K562 (cell line): ENCODE data around the gene FKBP9. TPM values are rescaled to one million over a fixed set of nuclear protein-coding genes. Genes with fewer than 3 reads are reported as not detected.

Source experiments
- GTF2E2 ChIP-seq: fragments of 200-800 bp; sonication (Bioruptor generic); IDR thresholded peaks from 2 replicates; pipeline ENCODE4 v1.6.1; 2016; ENCODE audit warnings: missing genetic modification characterization, missing compliant biosample characterization
- HES1 ChIP-seq: fragments of 450-650 bp; IDR thresholded peaks from 2 replicates; pipeline ENCODE4 v1.6.1; 2016; ENCODE audit warnings: low read depth, mild to moderate bottlenecking, moderate library complexity
- KDM2B ChIP-seq: fragments of 250-450 bp; sonication (Bioruptor Pico); IDR thresholded peaks from 2 replicates; pipeline ENCODE4 v1.8.0; 2021; ENCODE audit warnings: mild to moderate bottlenecking, moderate library complexity
- KDM5B ChIP-seq: fragments of 200-600 bp; sonication (generic); IDR thresholded peaks from 2 replicates; pipeline ENCODE4 v1.6.1; 2012; ENCODE audit warnings: low read depth, mild to moderate bottlenecking, moderate library complexity, low read length, control low read depth, inconsistent platforms; ENCODE audit not compliant: insufficient replicate concordance
- MCM2 ChIP-seq: fragments of 450-650 bp; IDR thresholded peaks from 2 replicates; pipeline ENCODE4 v1.6.1; 2017; ENCODE audit warnings: low read depth, mild to moderate bottlenecking
- MGA ChIP-seq: fragments of 450-650 bp; IDR thresholded peaks from 2 replicates; pipeline ENCODE4 v1.6.1; 2016; ENCODE audit warnings: mild to moderate bottlenecking, moderate library complexity
- PHF8 ChIP-seq: fragments of 200-600 bp; sonication (generic); IDR thresholded peaks from 2 replicates; pipeline ENCODE4 v1.6.1; 2012; ENCODE audit warnings: mixed run types, mild to moderate bottlenecking, inconsistent platforms, low read length, moderate library complexity, borderline replicate concordance
- RUNX1 ChIP-seq: sonication (generic); IDR thresholded peaks from 2 replicates; pipeline ENCODE4 v1.6.1; 2016; ENCODE audit warnings: antibody characterized with exemption, low read depth
- SNIP1 ChIP-seq: fragments of 450-650 bp; IDR thresholded peaks from 2 replicates; pipeline ENCODE4 v1.7.1; 2017; ENCODE audit warnings: low read depth, mild to moderate bottlenecking
- TGIF2 ChIP-seq: sonication (generic); formaldehyde crosslinking; IDR thresholded peaks from 2 replicates; pipeline ENCODE4 v1.8.1; 2022; ENCODE audit warnings: mild to moderate bottlenecking, missing genetic modification reagents, moderate library complexity
- THAP7 ChIP-seq: fragments of 250-450 bp; sonication (Bioruptor Pico); IDR thresholded peaks from 2 replicates; pipeline ENCODE4 v1.5.0; 2021
- YY1 ChIP-seq, 3 experiments: IDR thresholded peaks; 2 replicates each; pipeline ENCODE4 v1.6.1; 2011; ENCODE audit warnings: low read length in 2 of 3, mild to moderate bottlenecking in 2 of 3, moderate library complexity in 2 of 3, borderline replicate concordance in 1 of 3, control low read depth in 1 of 3, low read depth in 1 of 3; ENCODE audit not compliant: insufficient read depth in 3 of 3, insufficient replicate concordance in 2 of 3, control insufficient read depth in 1 of 3, insufficient read length in 1 of 3; ENCODE audit errors: extremely low read depth in 1 of 3
- ZC3H11A ChIP-seq: IDR thresholded peaks from 2 replicates; pipeline ENCODE4 v1.6.1; 2012; ENCODE audit warnings: low read depth, low read length, improper control_type of control experiment
- ZFP1 ChIP-seq: fragments of 450-650 bp; formaldehyde crosslinking; IDR thresholded peaks from 2 replicates; pipeline ENCODE4 v1.4.0; 2020; ENCODE audit warnings: mild to moderate bottlenecking, mixed read lengths
- ZNF551 ChIP-seq: fragments of 250-450 bp; sonication (Bioruptor Pico); IDR thresholded peaks from 2 replicates; pipeline ENCODE4 v1.5.0; 2021; ENCODE audit warnings: mild to moderate bottlenecking, moderate library complexity
- polyA plus RNA-seq, 8 experiments: library from polyadenylated mRNA; depleted of rRNA in 4 of 8; stranded (reverse) in 5 of 8; unstranded in 3 of 8; fragments of >200 nt; fragmentation: Nextera tagmentation in 2 of 8; fragmentation: Illumina TruSeq in 1 of 8; extraction: Ambion mirVana in 2 of 8; extraction: Trizol in 1 of 8; gene quantifications; 2 replicates each; pipeline versions ENCODE4 v1.2.1 to v1.2.3, GENCODE V29; 2011 to 2014; ENCODE audit warnings: inconsistent platforms in 1 of 8, missing spikeins in 1 of 8
- total RNA-seq, 7 experiments: library from RNA; depleted of rRNA in 6 of 7; stranded (reverse); fragments of >200 nt in 6 of 7; fragmentation: Illumina TruSeq in 2 of 7; extraction: Trizol in 2 of 7; gene quantifications; 2 replicates each; pipeline versions ENCODE4 v1.2.1 to v1.2.3, GENCODE V29; 2011 to 2021; ENCODE audit warnings: low replicate concordance in 1 of 7

The FKBP9 gene
- total and polyA plus RNA-seq, 9 of the 15 experiments (the other 6 are each of a cell fraction or from before 2014, with no cell fraction given), result 5.9 to 23.7 (median 15.8) TPM

- TF ChIP-seq MGA (no peak), RUNX1 (no peak), ZC3H11A (no peak), MCM2 (no peak), PHF8 (no peak; the same call in 1 of the 2 replicates), HES1 (no peak), KDM2B (CRISPR knock-in tag) (no peak), TGIF2 (CRISPR knock-in tag) (no peak), ZNF551 (no peak), KDM5B (no peak), GTF2E2 (tag) (no peak), THAP7 (no peak), ZFP1 (no peak), SNIP1 (no peak), YY1 (IDR thresholded peaks at IDR 0.05; ENCODE audit: borderline replicate concordance in 1 of 3, control insufficient read depth in 1 of 3, extremely low read depth in 1 of 3, insufficient read depth in 3 of 3, insufficient read length in 1 of 3, insufficient replicate concordance in 2 of 3, low read depth in 1 of 3, low read length in 2 of 3) (peak in 1 of 3 experiments; percentile 9)
Observed at GRCh38 chr7:32941681-32942414, 15.4 kb upstream of the FKBP9 start (continued).
